Keratinocyte (primary cell): ENCODE data around the gene OLIG3. TPM values are rescaled to one million over a fixed set of nuclear protein-coding genes. Genes with fewer than 3 reads are reported as not detected.
A peak's percentile ranks its signal among the peaks of the same experiment; 100 is the strongest.

ENCODE experiments used
- DNase-seq: peaks from one replicate; pipeline ENCODE4 v3.0.0-alpha.2; 2011; ENCODE audit warnings: low read depth, missing footprints, low spot score
- FAIRE-seq: peaks from 2 replicates; lab custom pipeline; 2011; peaks lifted over from hg19 to GRCh38; lab: Jason Lieb, UNC
- H2AFZ ChIP-seq: 2 replicates; pipeline ENCODE4 v1.6.0; 2012; ENCODE audit warnings: low read length, control low read depth, inconsistent platforms; ENCODE audit not compliant: control insufficient read depth
- H3K27ac ChIP-seq: 2 replicates; pipeline ENCODE4 v1.5.1; 2011; ENCODE audit warnings: low read length; ENCODE audit not compliant: control insufficient read depth, insufficient read depth
- H3K27me3 ChIP-seq: 3 replicates; pipeline ENCODE4 v1.6.0; 2011; ENCODE audit warnings: low read length; ENCODE audit not compliant: control insufficient read depth, insufficient read depth; ENCODE audit errors: extremely low read depth
- H3K36me3 ChIP-seq, 2 experiments: 2 replicates in 1 of 2; 3 replicates in 1 of 2; pipeline ENCODE4 v1.5.1; 2011; ENCODE audit warnings: low read length in 2 of 2, mild to moderate bottlenecking in 1 of 2; ENCODE audit not compliant: control insufficient read depth in 2 of 2, insufficient read depth in 2 of 2; ENCODE audit errors: extremely low read depth in 1 of 2
- H3K4me1 ChIP-seq: 3 replicates; pipeline ENCODE4 v1.5.1; 2011; ENCODE audit warnings: low read length; ENCODE audit not compliant: control insufficient read depth, insufficient read depth; ENCODE audit errors: extremely low read depth
- H3K4me2 ChIP-seq: 3 replicates; pipeline ENCODE4 v1.6.0; 2011; ENCODE audit warnings: low read depth, low read length; ENCODE audit not compliant: control insufficient read depth, insufficient read depth; ENCODE audit errors: extremely low read depth
- H3K4me3 ChIP-seq, 3 experiments: fragments of 200-600 bp in 1 of 3; sonication (generic) in 1 of 3; 2 replicates in 2 of 3; 3 replicates in 1 of 3; pipeline ENCODE4 v1.5.1; 2011 to 2016; ENCODE audit warnings: low read length in 3 of 3, mild to moderate bottlenecking in 3 of 3, control low read depth in 2 of 3, inconsistent platforms in 1 of 3, low read depth in 1 of 3, mixed read lengths in 1 of 3, mixed run types in 1 of 3, moderate library complexity in 1 of 3; ENCODE audit not compliant: control insufficient read depth in 2 of 3, insufficient read depth in 2 of 3; ENCODE audit errors: extremely low read depth in 1 of 3
- H3K79me2 ChIP-seq: 2 replicates; pipeline ENCODE4 v1.6.0; 2012; ENCODE audit warnings: low read length; ENCODE audit not compliant: control insufficient read depth, insufficient read depth
- H3K9ac ChIP-seq: 3 replicates; pipeline ENCODE4 v1.6.0; 2011; ENCODE audit warnings: low read length; ENCODE audit not compliant: control insufficient read depth, insufficient read depth; ENCODE audit errors: extremely low read depth
- H3K9me1 ChIP-seq: 3 replicates; pipeline ENCODE4 v1.6.0; 2011; ENCODE audit warnings: low read length; ENCODE audit not compliant: control insufficient read depth, insufficient read depth; ENCODE audit errors: extremely low read depth
- H3K9me3 ChIP-seq: 2 replicates; pipeline ENCODE4 v1.5.1; 2012; ENCODE audit warnings: low read depth, low read length; ENCODE audit not compliant: control insufficient read depth
- H4K20me1 ChIP-seq: 3 replicates; pipeline ENCODE4 v1.6.0; 2011; ENCODE audit warnings: low read length; ENCODE audit not compliant: control insufficient read depth, insufficient read depth; ENCODE audit errors: extremely low read depth
- EZH2 ChIP-seq: IDR thresholded peaks from one replicate; pipeline ENCODE4 v1.6.1; 2012; ENCODE audit warnings: inconsistent platforms, mild to moderate bottlenecking, low read length, moderate library complexity
- dilution Hi-C: fragments of 300-500 bp; cut with MboI; formaldehyde crosslinking; loops from one replicate; pipeline ENCODE4 v1.7.0; 2020; ENCODE audit warnings: low sequenced_read_pairs; ENCODE audit not compliant: extremely low pct_ligation_motif_present
- polyA plus RNA-seq, 5 experiments: library from polyadenylated mRNA; depleted of rRNA in 3 of 5; stranded (reverse) in 3 of 5; stranded (forward) in 1 of 5; unstranded in 1 of 5; fragments of >200 nt; gene quantifications; 1 replicate in 1 of 5; 2 replicates in 3 of 5; 3 replicates in 1 of 5; pipeline versions ENCODE4 v1.2.1 to v1.2.3, GENCODE V29; 2011 to 2012; ENCODE audit warnings: missing spikeins in 2 of 5, low read depth in 1 of 5, low replicate concordance in 1 of 5
- TF ChIP-seq, protein P1 (sequence below), 3 experiments: IDR thresholded peaks in 1 of 3; conservative IDR thresholded peaks in 1 of 3; optimal IDR thresholded peaks in 1 of 3; 2 replicates in 2 of 3; 3 replicates in 1 of 3; pipeline versions ENCODE3 to v1.5.1; 2011; ENCODE audit warnings: low read length in 3 of 3, mild to moderate bottlenecking in 3 of 3, moderate library complexity in 2 of 3, control low read depth in 1 of 3, inconsistent platforms in 1 of 3; ENCODE audit not compliant: insufficient read depth in 2 of 3; ENCODE audit errors: extremely low read depth in 1 of 3

The OLIG3 gene
- polyA plus RNA-seq, 1 donor (not counting 4 experiments of a cell fraction or from before 2014, with no cell fraction given), result not detected

- H3K4me2 ChIP-seq, result no peak overlapping the region
- no peak for FAIRE-seq
- dilution Hi-C loops, result no loop called here
Observed at GRCh38 chr6:137489046-137490005, 4.9 kb downstream of the OLIG3 start.

DNA sequence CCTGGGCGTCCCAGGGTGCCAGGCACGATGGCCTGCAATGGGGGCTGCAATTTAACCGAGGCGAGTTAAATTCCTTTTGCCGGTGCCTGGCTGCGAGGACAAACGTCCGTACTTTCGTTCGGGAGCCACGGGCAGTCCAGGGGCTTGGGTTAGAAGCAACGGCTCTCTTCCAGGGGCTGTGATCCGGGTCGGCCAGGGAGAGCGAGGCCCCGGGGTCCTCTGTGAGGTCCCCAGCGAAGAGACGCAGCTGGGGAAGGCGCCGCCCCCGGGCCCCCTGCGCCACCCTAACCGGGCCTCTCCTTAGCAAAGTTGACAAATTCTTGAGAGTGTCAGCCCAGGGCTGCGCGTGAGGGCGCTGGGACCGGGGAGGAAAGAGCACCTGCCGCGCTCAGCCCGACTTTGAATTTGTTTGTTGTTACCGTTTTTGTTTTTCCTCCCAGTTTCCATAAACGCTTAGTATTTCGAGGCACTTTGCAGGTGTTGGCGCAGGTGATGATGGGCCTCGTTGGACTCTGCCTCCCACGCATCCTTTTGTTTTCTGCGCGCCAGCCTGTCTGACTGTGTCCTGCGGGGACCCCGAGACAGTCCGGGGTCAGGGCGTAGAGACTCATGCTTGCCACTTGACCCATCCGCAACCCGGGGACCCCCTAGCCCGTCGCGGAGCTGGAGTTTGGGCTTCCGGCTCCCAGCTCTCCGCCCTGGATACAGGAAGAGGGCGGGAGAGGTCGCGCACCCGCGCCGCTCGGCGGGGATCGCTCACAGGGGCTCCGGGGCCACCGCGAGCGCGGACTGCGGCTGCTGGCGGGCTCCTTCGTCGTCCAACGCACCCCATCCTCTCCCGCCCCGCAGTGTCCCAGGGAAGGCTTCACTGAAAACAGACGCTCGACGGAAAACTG lies 5.8 kb downstream of the OLIG3 start:
- H3K4me2 ChIP-seq, result no peak overlapping the region
- no peaks in the 10 kb centered on the region for H3K9me3 ChIP-seq
- H2AFZ ChIP-seq, result no peak overlapping the region
- H3K9ac ChIP-seq, result no peak overlapping the region
- dilution Hi-C loops, result no loop called here
- peaks cover 82% of the 10 kb centered on the region for H3K27me3 ChIP-seq
- H3K9me1 ChIP-seq, result no peaks in the 10 kb centered on the region
- FAIRE-seq (no peak), DNase-seq (no peak)
- H4K20me1 ChIP-seq, result no peaks in the 10 kb centered on the region
- no peaks in the 10 kb centered on the region for H3K4me1 ChIP-seq
- H3K36me3 ChIP-seq, result no peaks in the 10 kb centered on the region
- no peak for TF ChIP-seq EZH2
- TF ChIP-seq, protein P1, sequence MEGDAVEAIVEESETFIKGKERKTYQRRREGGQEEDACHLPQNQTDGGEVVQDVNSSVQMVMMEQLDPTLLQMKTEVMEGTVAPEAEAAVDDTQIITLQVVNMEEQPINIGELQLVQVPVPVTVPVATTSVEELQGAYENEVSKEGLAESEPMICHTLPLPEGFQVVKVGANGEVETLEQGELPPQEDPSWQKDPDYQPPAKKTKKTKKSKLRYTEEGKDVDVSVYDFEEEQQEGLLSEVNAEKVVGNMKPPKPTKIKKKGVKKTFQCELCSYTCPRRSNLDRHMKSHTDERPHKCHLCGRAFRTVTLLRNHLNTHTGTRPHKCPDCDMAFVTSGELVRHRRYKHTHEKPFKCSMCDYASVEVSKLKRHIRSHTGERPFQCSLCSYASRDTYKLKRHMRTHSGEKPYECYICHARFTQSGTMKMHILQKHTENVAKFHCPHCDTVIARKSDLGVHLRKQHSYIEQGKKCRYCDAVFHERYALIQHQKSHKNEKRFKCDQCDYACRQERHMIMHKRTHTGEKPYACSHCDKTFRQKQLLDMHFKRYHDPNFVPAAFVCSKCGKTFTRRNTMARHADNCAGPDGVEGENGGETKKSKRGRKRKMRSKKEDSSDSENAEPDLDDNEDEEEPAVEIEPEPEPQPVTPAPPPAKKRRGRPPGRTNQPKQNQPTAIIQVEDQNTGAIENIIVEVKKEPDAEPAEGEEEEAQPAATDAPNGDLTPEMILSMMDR (optimal IDR thresholded peaks at IDR 0.05 in 1 of 3, IDR thresholded peaks at IDR 0.05 in 1 of 3, conservative IDR thresholded peaks at IDR 0.05 in 1 of 3; ENCODE audit: extremely low read depth in 1 of 3, insufficient read depth in 2 of 3, low read length in 3 of 3), result no peak
- no peak overlapping the region for H3K4me3 ChIP-seq
- no peak overlapping the region for H3K27ac ChIP-seq
- no peaks in the 10 kb centered on the region for H3K79me2 ChIP-seq

More at GRCh38 chr6:137489046-137490005, 4.9 kb downstream of the OLIG3 start:
- no peak overlapping the region for H3K9ac ChIP-seq
- no peaks in the 10 kb centered on the region for H3K4me1 ChIP-seq
- peaks cover 92% of the 10 kb centered on the region for H3K27me3 ChIP-seq
- H3K9me3 ChIP-seq, result no peaks in the 10 kb centered on the region
- H2AFZ ChIP-seq, result no peak overlapping the region
- no peaks in the 10 kb centered on the region for H3K79me2 ChIP-seq
- H3K4me3 ChIP-seq, result no peak overlapping the region
- peak; percentile 11 for TF ChIP-seq EZH2
- TF ChIP-seq, protein P1 (optimal IDR thresholded peaks at IDR 0.05 in 1 of 3, IDR thresholded peaks at IDR 0.05 in 1 of 3, conservative IDR thresholded peaks at IDR 0.05 in 1 of 3; ENCODE audit: extremely low read depth in 1 of 3, insufficient read depth in 2 of 3, low read length in 3 of 3), result no peak
- H4K20me1 ChIP-seq, result no peaks in the 10 kb centered on the region
- H3K36me3 ChIP-seq, result no peaks in the 10 kb centered on the region
- H3K27ac ChIP-seq, result no peak overlapping the region
- DNase-seq, result no peak
- no peaks in the 10 kb centered on the region for H3K9me1 ChIP-seq
